AG08395 (cell line): ENCODE data around the gene PTGDS.

Experiments used
- DNase-seq: peaks from one replicate; pipeline ENCODE4 v3.0.0; 2012; ENCODE audit warnings: mixed read lengths, low spot score

The PTGDS gene

DNA sequence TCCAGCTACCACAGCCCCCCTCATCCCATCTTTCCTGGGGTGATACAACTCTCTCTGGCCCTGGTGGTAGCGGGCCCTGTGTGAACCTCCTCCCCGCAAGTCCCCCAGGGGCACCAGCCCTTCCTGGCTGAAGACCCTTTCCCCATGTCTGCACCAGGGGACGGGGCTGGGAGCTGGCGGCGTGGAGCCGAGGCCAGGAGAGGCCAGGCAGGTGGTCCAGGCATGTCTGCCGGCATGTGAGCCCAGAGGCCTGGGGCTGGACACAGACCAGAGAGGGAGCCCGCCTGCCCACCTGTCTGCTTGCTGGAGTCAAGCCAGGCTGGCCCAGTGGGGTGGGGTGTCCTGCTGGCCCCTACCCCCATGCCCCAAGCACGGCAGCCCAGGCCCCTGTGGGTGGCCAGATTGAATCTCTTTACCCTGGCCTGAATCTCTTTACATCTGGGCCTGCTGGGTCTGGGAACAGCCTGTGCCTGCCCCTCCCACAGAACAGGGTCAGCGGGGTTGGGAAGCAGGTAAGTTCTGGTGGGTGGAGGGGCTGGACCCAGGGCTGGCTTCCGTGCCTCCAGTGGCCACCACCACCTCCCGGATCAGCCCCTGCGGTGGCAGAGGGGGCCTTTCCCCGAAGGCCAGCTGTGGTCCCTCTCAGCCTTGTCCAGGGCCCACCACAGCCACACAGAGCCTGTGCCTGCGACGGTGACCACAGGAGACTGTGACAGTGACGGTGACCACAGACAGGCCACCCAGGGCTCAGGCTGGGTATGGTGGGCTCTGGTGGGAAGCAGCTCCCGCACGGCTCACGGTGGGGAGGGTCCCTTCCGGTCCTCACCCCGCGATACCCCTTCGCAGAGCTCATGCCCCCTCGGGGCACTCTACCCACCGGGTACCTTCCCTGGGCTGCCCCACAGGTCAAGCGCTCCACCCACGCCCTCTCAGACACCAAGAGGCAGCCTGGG lies 18.1 kb upstream of the PTGDS start:
- DNase-seq: no peak

GRCh38 chr9:136960212-136960937 lies 16.9 kb upstream of the PTGDS start:
- no peak for DNase-seq

- DNase-seq: no peak
These were observed 16.4 kb upstream of the PTGDS start for GRCh38 chr9:136960938-136961275.

- no peak for DNase-seq
These were observed 15.8 kb upstream of the PTGDS start for GRCh38 chr9:136961279-136962065.

- DNase-seq: no peak
These were observed 15.1 kb upstream of the PTGDS start for GRCh38 chr9:136962163-136962562.

- DNase-seq: no peak
These were observed 14.5 kb upstream of the PTGDS start for GRCh38 chr9:136962701-136963248.

GRCh38 chr9:136963341-136963740 lies 14.0 kb upstream of the PTGDS start:
- no peak for DNase-seq

GRCh38 chr9:136963751-136964150 lies 13.6 kb upstream of the PTGDS start:
- DNase-seq: no peak

GRCh38 chr9:136964171-136964689 lies 13.1 kb upstream of the PTGDS start:
- DNase-seq: no peak

- no peak for DNase-seq
These were observed 12.4 kb upstream of the PTGDS start for GRCh38 chr9:136964833-136965422.

- DNase-seq: no peak
These were observed 11.4 kb upstream of the PTGDS start for GRCh38 chr9:136965771-136966484.

- no peak for DNase-seq
These were observed 8.8 kb upstream of the PTGDS start for GRCh38 chr9:136968333-136969127.

GRCh38 chr9:136969150-136969549 lies 8.2 kb upstream of the PTGDS start:
- no peak for DNase-seq

DNA sequence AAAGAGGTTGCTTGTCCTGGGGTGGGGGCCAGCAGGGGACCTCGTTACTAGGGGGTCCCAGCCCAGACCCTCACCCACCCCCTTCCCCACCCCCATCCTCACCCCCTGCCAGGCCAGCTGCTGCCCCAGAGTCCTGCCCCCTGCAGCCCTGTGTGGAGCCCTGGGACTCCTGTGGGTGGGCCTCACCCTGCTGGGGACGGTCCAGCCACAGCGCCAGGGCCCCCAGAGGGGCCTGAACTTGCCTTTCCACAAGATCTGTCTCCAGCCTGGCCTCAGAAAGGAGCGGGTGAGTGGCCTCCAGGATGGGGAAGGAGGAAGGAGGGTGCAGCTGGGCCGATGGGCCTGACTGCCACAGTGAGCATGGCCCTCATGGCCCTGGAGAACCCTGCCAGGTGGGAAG lies 7.5 kb upstream of the PTGDS start:
- DNase-seq: no peak

DNA sequence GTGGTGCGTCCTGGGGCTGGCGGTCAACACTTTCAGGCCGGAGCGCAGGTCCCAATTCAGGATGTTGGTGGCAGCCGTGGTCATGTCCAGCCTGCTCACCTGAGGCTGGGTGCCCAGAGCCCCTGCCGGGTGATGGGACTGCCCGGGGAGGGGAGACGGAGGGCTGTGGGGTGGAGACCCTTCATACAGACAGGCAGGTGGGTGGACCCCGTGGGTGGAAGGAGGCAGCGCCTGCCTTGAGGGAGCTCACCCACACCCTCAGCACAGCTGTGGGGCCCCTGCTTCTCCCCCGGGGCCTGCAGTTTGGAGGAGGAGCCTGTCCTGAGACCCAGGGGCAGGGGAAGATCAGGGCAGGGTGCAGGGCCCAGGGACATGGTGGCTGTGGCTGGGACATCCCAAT lies 6.9 kb upstream of the PTGDS start:
- no peak for DNase-seq

DNA sequence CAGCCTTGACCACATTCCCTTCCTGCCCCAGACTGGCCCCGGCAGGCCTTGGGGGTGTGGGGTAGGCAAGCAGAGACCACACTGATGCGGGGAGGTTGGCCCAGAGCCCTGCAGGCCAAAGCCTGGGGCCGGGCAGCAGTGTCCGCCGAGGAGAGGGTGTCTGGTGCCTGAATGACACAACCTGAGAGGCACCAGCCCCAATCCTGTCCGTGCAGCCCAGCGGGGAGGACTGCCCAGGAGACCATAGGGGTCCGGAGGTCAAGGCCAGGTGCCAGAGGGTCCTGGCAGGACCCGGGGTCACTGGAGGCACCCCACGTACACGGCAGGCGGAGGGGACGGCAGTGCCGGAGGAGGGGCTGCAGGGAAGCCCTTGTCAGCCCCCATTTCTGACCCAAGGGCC lies 5.6 kb upstream of the PTGDS start:
- no peak for DNase-seq

GRCh38 chr9:136972335-136972734 lies 5.0 kb upstream of the PTGDS start:
- no peak for DNase-seq

- no peak for DNase-seq
These were observed 4.6 kb upstream of the PTGDS start for GRCh38 chr9:136972743-136973142.

GRCh38 chr9:136973618-136974617 lies 3.4 kb upstream of the PTGDS start:
- no peak for DNase-seq
